ENCODE results near the gene VIPR2. TPM values are rescaled to one million over a fixed set of nuclear protein-coding genes. Genes with fewer than 3 reads are reported as not detected.

Gene VIPR2
- total RNA-seq, 4 donors from 2014 or later = 0.33 to 0.56 TPM; not detected in 2

- Histone ChIP-seq H3K9me3 (no peaks in the 10 kb centered on the region), H3K36me3 (no peaks in the 10 kb centered on the region), H3K4me3 (replicated peaks in 1 of 3) (peak overlapping the region in 1 of 3 donors; percentile 39), H3K27me3 (no peaks in the 10 kb centered on the region), H3K27ac (no peak overlapping the region), H3K4me1 (peaks cover 0 to 4% of the 10 kb centered on the region in 2 donors)
- TF ChIP-seq CTCF (IDR thresholded peaks at IDR 0.05) (no peak), POLR2A (IDR thresholded peaks at IDR 0.05) (no peak)
- WGBS, 2 donors = 45 to 46% methylated on average over 24 to 27 of the region's 31 CpGs
- intact Hi-C loops (cut with DNase I) = no loop called here
- no peak for DNase-seq
Observed at GRCh38 chr7:159031135-159031701, 113.4 kb downstream of the VIPR2 start.

GRCh38 chr7:159030490-159031134, 114.1 kb downstream of the VIPR2 start:
- Histone ChIP-seq H3K27me3 (no peaks in the 10 kb centered on the region), H3K4me1 (peaks cover 0 to 4% of the 10 kb centered on the region in 2 donors), H3K36me3 (no peaks in the 10 kb centered on the region), H3K9me3 (no peaks in the 10 kb centered on the region), H3K27ac (no peak overlapping the region), H3K4me3 (replicated peaks in 1 of 3) (peak overlapping the region in 2 of 3 donors; percentile 22 to 39)
- intact Hi-C loops (cut with DNase I) = no loop called here
- 4 to 6% methylated on average over 14 to 41 of the region's 59 CpGs for WGBS, 2 donors
- DNase-seq = peak; percentile 40 to 42
- TF ChIP-seq CTCF (IDR thresholded peaks at IDR 0.05) = peak in 2 of 6 experiments; percentile 25 to 41
- TF ChIP-seq POLR2A (IDR thresholded peaks at IDR 0.05) = no peak

- Histone ChIP-seq H3K27me3 (no peaks in the 10 kb centered on the region), H3K4me3 (replicated peaks in 1 of 3) (no peak overlapping the region), H3K9me3 (no peaks in the 10 kb centered on the region), H3K27ac (no peak overlapping the region), H3K36me3 (no peaks in the 10 kb centered on the region), H3K4me1 (peaks cover 0 to 4% of the 10 kb centered on the region in 2 donors)
- WGBS, 2 donors = 86 to 92% methylated on average over 20 to 23 of the region's 26 CpGs
- no peak for TF ChIP-seq CTCF (IDR thresholded peaks at IDR 0.05)
- TF ChIP-seq POLR2A (IDR thresholded peaks at IDR 0.05) = no peak
- no peak for DNase-seq
- intact Hi-C loops (cut with DNase I) = no loop called here
Observed at GRCh38 chr7:159028508-159029401, 115.9 kb downstream of the VIPR2 start.

GRCh38 chr7:159027789-159028507, 116.7 kb downstream of the VIPR2 start:
- H3K9me3 ChIP-seq = no peaks in the 10 kb centered on the region
- WGBS, 2 donors = 62 to 66% methylated on average over 17 to 20 of the region's 22 CpGs
- DNase-seq = no peak
- H3K27ac ChIP-seq = no peak overlapping the region
- H3K4me1 ChIP-seq = peaks cover 0 to 4% of the 10 kb centered on the region in 2 donors
- H3K36me3 ChIP-seq = no peaks in the 10 kb centered on the region
- intact Hi-C loops (cut with DNase I) = no loop called here
- H3K27me3 ChIP-seq = no peaks in the 10 kb centered on the region
- no peak for TF ChIP-seq CTCF (IDR thresholded peaks at IDR 0.05)
- TF ChIP-seq POLR2A (IDR thresholded peaks at IDR 0.05) = no peak
- no peak overlapping the region for H3K4me3 ChIP-seq (replicated peaks in 1 of 3)
